Right lobe of liver (tissue), 4 donors: Measurements from ENCODE around the gene CUX1.

ENCODE experiments used
- POLR2A ChIP-seq: fragments of 450-650 bp; IDR thresholded peaks from one replicate; pipeline ENCODE4 v1.6.1; 2017; ENCODE audit warnings: antibody characterized with exemption, mild to moderate bottlenecking
- TF ChIP-seq, protein P1 (sequence below), 4 donors: fragments of 200-600 bp in 3 of 4; fragments of 450-650 bp in 1 of 4; IDR thresholded peaks; one replicate each; pipeline versions ENCODE4 v1.5.1 to v1.8.0; 2016 to 2022; ENCODE audit warnings: antibody characterized with exemption in 4 of 4, mild to moderate bottlenecking in 2 of 4
- donor health status: DM: no; HTN: no; CAD: no.
- donor health status: DM: no; HTN: no; CAD: no.
- donor health status: DM: no; HTN: yes; CAD: no.

DNA sequence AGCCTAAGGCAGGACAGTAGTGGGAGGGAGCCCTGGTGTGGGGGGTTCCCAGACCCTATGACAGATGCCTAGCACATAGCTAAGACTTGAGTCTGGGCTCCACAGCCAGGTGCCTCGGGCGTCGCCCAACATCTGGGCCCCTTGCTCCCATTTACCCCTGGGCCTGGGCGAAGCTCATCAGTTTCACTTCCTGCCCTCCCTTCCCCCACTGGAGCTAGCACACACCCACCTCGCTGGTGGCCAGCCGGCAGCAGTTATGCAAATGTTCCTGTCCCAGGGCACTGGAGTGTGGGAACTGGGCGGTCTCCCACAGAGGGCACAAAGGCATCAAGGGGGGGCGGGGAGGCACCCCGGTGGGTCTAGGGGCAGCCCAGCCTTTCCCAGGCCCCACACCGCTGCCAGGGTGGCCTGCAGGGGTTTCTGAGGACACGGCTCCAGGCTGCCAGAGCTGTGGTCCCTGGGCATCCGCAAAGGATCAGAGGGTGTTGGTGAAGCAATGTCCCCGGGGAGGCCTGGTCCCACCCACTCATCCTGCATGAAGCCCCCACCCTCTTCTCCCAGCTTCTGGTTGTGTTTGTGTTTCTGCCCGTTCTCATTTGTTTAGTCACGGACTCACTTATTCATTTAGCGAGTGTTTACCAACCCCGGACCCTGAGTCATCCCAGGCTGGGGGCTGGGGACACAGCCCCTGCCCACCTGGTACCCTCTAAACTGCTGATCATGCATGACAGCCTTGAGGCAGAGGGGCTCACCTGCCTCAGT lies 489.7 kb downstream of the CUX1 start:
- TF ChIP-seq, protein P1, sequence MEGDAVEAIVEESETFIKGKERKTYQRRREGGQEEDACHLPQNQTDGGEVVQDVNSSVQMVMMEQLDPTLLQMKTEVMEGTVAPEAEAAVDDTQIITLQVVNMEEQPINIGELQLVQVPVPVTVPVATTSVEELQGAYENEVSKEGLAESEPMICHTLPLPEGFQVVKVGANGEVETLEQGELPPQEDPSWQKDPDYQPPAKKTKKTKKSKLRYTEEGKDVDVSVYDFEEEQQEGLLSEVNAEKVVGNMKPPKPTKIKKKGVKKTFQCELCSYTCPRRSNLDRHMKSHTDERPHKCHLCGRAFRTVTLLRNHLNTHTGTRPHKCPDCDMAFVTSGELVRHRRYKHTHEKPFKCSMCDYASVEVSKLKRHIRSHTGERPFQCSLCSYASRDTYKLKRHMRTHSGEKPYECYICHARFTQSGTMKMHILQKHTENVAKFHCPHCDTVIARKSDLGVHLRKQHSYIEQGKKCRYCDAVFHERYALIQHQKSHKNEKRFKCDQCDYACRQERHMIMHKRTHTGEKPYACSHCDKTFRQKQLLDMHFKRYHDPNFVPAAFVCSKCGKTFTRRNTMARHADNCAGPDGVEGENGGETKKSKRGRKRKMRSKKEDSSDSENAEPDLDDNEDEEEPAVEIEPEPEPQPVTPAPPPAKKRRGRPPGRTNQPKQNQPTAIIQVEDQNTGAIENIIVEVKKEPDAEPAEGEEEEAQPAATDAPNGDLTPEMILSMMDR (IDR thresholded peaks at IDR 0.05): no peak
- no peak for TF ChIP-seq POLR2A
